ENCODE results near the gene PPP4R2.

PPP4R2 gene

GRCh38 chr3:72996473-72997333, at the start of gene PPP4R2:
Gene PPP4R2 (plus strand): TSS chr3:72996811. CDS start chr3:72997038, 227 bp downstream.
- DNase-seq (ENCODE audit: low read depth): no peak

GRCh38 chr3:72947715-72948490, 48.7 kb upstream of the PPP4R2 start:
- DNase-seq (ENCODE audit: low read depth): no peak

- DNase-seq (ENCODE audit: low read depth): no peak
Observed at GRCh38 chr3:72949016-72949415, 47.6 kb upstream of the PPP4R2 start.

GRCh38 chr3:72950372-72950771, 46.2 kb upstream of the PPP4R2 start:
- DNase-seq (ENCODE audit: low read depth): no peak

- DNase-seq (ENCODE audit: low read depth): no peak
Observed at GRCh38 chr3:72950801-72951200, 45.8 kb upstream of the PPP4R2 start.

- DNase-seq (ENCODE audit: low read depth): no peak
Observed at GRCh38 chr3:72951259-72951722, 45.3 kb upstream of the PPP4R2 start.

GRCh38 chr3:72953325-72953956, 43.2 kb upstream of the PPP4R2 start:
- DNase-seq (ENCODE audit: low read depth): no peak

- no peak for DNase-seq (ENCODE audit: low read depth)
Observed at GRCh38 chr3:72957297-72957696, 39.3 kb upstream of the PPP4R2 start.

GRCh38 chr3:72959336-72959735, 37.3 kb upstream of the PPP4R2 start:
- no peak for DNase-seq (ENCODE audit: low read depth)

- DNase-seq (ENCODE audit: low read depth): no peak
Observed at GRCh38 chr3:72960812-72961518, 35.6 kb upstream of the PPP4R2 start.

- DNase-seq (ENCODE audit: low read depth): no peak
Observed at GRCh38 chr3:72961752-72962151, 34.9 kb upstream of the PPP4R2 start.

- no peak for DNase-seq (ENCODE audit: low read depth)
Observed at GRCh38 chr3:72962317-72962716, 34.3 kb upstream of the PPP4R2 start.

GRCh38 chr3:72964633-72965032, 32.0 kb upstream of the PPP4R2 start:
- no peak for DNase-seq (ENCODE audit: low read depth)

- no peak for DNase-seq (ENCODE audit: low read depth)
Observed at GRCh38 chr3:72968266-72968664, 28.3 kb upstream of the PPP4R2 start.

- no peak for DNase-seq (ENCODE audit: low read depth)
Observed at GRCh38 chr3:72969766-72970165, 26.8 kb upstream of the PPP4R2 start.

- no peak for DNase-seq (ENCODE audit: low read depth)
Observed at GRCh38 chr3:72970942-72971341, 25.7 kb upstream of the PPP4R2 start.

- DNase-seq (ENCODE audit: low read depth): no peak
Observed at GRCh38 chr3:72972706-72973030, 23.9 kb upstream of the PPP4R2 start.

GRCh38 chr3:72973031-72973723, 23.4 kb upstream of the PPP4R2 start:
- DNase-seq (ENCODE audit: low read depth): no peak

- no peak for DNase-seq (ENCODE audit: low read depth)
Observed at GRCh38 chr3:72973786-72974185, 22.8 kb upstream of the PPP4R2 start.

GRCh38 chr3:72974956-72975355, 21.7 kb upstream of the PPP4R2 start:
- DNase-seq (ENCODE audit: low read depth): no peak

GRCh38 chr3:72976281-72976741, 20.3 kb upstream of the PPP4R2 start:
- DNase-seq (ENCODE audit: low read depth): no peak
